Measurements from ENCODE around the gene TMEM214.

TMEM214 gene

DNA sequence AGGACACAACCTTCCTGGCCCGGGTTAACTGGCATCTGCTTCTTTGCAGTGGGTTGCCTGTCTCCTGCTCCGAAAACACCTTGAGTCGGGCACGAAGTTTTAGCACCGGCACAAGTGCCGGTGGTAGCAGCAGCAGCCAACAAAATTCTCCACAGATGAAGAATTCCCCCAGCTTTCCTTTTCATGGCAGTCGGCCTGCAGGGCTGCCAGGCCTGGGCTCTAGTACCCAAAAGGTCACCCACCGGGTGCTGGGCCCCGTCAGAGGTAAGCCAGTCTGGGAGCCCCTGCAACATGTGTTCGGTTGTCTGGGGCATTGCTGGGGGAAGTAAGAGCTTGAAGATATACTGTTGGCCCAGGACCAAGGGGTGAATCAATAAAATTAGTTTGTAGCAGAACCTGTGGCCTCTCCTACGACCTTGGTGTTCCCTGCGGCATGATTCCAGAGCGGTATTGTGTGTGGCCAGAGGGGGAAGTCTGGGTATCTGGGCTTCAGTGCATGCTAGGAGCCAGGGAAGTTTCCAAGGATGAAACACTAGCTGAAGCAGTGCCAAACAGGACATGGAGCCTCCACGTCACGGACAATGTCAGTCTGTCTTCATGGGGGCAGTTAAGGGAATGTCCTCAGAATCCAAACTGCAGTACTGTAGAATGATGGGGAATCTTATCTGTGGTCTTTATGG, 26.5 kb downstream of the TMEM214 start:
- H3K4me1 ChIP-seq (ENCODE audit: insufficient read depth, low read length, poor library complexity, severe bottlenecking): no peaks in the 10 kb centered on the region
- no peak overlapping the region for H2AFZ ChIP-seq (ENCODE audit: low read length)
- no peaks in the 10 kb centered on the region for H3K9me2 ChIP-seq (replicated peaks; ENCODE audit: low read depth, low read length)
- no peaks in the 10 kb centered on the region for H4K20me1 ChIP-seq (ENCODE audit: insufficient read depth, low read length, poor library complexity, severe bottlenecking)
- no peak for TF ChIP-seq EZH2phosphoT487 (IDR thresholded peaks at IDR 0.05; ENCODE audit: borderline replicate concordance)
- TF ChIP-seq, protein P1, sequence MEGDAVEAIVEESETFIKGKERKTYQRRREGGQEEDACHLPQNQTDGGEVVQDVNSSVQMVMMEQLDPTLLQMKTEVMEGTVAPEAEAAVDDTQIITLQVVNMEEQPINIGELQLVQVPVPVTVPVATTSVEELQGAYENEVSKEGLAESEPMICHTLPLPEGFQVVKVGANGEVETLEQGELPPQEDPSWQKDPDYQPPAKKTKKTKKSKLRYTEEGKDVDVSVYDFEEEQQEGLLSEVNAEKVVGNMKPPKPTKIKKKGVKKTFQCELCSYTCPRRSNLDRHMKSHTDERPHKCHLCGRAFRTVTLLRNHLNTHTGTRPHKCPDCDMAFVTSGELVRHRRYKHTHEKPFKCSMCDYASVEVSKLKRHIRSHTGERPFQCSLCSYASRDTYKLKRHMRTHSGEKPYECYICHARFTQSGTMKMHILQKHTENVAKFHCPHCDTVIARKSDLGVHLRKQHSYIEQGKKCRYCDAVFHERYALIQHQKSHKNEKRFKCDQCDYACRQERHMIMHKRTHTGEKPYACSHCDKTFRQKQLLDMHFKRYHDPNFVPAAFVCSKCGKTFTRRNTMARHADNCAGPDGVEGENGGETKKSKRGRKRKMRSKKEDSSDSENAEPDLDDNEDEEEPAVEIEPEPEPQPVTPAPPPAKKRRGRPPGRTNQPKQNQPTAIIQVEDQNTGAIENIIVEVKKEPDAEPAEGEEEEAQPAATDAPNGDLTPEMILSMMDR (conservative IDR thresholded peaks at IDR 0.05; ENCODE audit: low read length): no peak
- H3K9me3 ChIP-seq (ENCODE audit: insufficient read depth, low read depth, low read length): no peaks in the 10 kb centered on the region
- no peaks in the 10 kb centered on the region for H3F3A ChIP-seq (ENCODE audit: low read depth)
- peaks cover 3% of the 10 kb centered on the region; the same call in 1 of the 2 replicates for H3K79me2 ChIP-seq (ENCODE audit: insufficient read depth, low read length)
- peaks cover 39% of the 10 kb centered on the region; the same call in 1 of the 2 replicates for H3K36me3 ChIP-seq (ENCODE audit: insufficient read depth, low read length)
- no peaks in the 10 kb centered on the region for H3K27me3 ChIP-seq (ENCODE audit: insufficient read depth, low read length, poor library complexity, severe bottlenecking)
- no peak overlapping the region for H3K4me2 ChIP-seq (ENCODE audit: low read depth, low read length, poor library complexity, severe bottlenecking)
- no peak overlapping the region for H3K4me3 ChIP-seq (ENCODE audit: low read length, poor library complexity, severe bottlenecking)
- no peak overlapping the region for H3K9ac ChIP-seq (ENCODE audit: low read depth, low read length, poor library complexity, severe bottlenecking)

DNA sequence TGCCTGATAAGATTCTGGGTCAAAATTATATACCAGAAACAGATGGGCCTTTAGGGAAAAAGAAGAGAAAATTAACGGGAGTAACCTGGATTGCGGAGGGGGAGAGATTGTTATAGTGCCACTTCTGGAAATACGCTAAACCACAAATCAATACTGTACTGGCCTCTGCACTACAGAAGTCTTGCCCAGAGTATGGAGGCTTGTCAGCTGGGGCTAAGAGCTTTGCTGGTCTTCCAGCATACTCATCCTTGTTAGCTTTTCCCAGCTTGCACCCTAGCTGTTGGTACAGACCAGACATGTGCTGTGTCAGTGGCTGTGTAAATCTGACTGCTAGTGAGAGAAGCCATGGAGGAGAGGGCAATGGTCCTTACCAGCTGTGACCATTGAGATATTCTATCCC, 27.6 kb downstream of the TMEM214 start:
- no peak overlapping the region for H3K9ac ChIP-seq (ENCODE audit: low read depth, low read length, poor library complexity, severe bottlenecking)
- H3K27me3 ChIP-seq (ENCODE audit: insufficient read depth, low read length, poor library complexity, severe bottlenecking): no peaks in the 10 kb centered on the region
- peaks cover 30% of the 10 kb centered on the region; the same call in 1 of the 2 replicates for H3K36me3 ChIP-seq (ENCODE audit: insufficient read depth, low read length)

DNA sequence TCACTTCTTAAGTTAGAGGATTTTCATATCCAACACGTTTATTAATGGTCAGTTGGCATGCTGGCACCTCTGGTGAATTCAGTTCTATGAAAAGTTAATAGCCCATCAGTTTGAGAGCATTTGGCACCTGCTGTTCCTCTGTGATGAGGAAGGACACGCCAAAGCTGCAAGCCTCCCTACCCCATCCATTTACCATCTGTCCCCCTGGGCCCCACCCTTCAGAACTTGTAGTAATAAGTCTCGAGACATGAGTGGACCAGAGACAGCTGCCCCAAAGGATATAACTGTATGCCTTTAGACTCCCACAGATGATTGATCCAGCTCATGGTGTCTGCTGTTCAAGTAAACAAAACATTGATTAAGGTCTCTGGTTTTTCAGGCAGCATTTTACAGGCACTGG, 32.4 kb downstream of the TMEM214 start:
- no peaks in the 10 kb centered on the region for H3F3A ChIP-seq (ENCODE audit: low read depth)
- no peak overlapping the region for H3K9ac ChIP-seq (ENCODE audit: low read depth, low read length, poor library complexity, severe bottlenecking)
- no peak overlapping the region for H3K4me2 ChIP-seq (ENCODE audit: low read depth, low read length, poor library complexity, severe bottlenecking)
- peaks cover 10% of the 10 kb centered on the region for H4K20me1 ChIP-seq (ENCODE audit: insufficient read depth, low read length, poor library complexity, severe bottlenecking)
- H3K9me2 ChIP-seq (replicated peaks; ENCODE audit: low read depth, low read length): no peaks in the 10 kb centered on the region
- TF ChIP-seq EZH2phosphoT487 (IDR thresholded peaks at IDR 0.05; ENCODE audit: borderline replicate concordance): no peak
- TF ChIP-seq, protein P1 (conservative IDR thresholded peaks at IDR 0.05; ENCODE audit: low read length): no peak
- no peaks in the 10 kb centered on the region for H3K27me3 ChIP-seq (ENCODE audit: insufficient read depth, low read length, poor library complexity, severe bottlenecking)
- no peaks in the 10 kb centered on the region for H3K9me3 ChIP-seq (ENCODE audit: insufficient read depth, low read depth, low read length)
- peaks cover 17% of the 10 kb centered on the region for H3K4me1 ChIP-seq (ENCODE audit: insufficient read depth, low read length, poor library complexity, severe bottlenecking)
- H2AFZ ChIP-seq (ENCODE audit: low read length): no peak overlapping the region
- no peak overlapping the region for H3K4me3 ChIP-seq (ENCODE audit: low read length, poor library complexity, severe bottlenecking)
- H3K36me3 ChIP-seq (ENCODE audit: insufficient read depth, low read length): no peaks in the 10 kb centered on the region
- peaks cover 30% of the 10 kb centered on the region for H3K79me2 ChIP-seq (ENCODE audit: insufficient read depth, low read length)

More for the DNA sequence above, 27.6 kb downstream of the TMEM214 start:
- Histone ChIP-seq H3K9me3 (ENCODE audit: insufficient read depth, low read depth, low read length) (no peaks in the 10 kb centered on the region), H3K79me2 (ENCODE audit: insufficient read depth, low read length) (peaks cover 3% of the 10 kb centered on the region; the same call in 1 of the 2 replicates), H3K4me3 (ENCODE audit: low read length, poor library complexity, severe bottlenecking) (no peak overlapping the region), H3K9me2 (replicated peaks; ENCODE audit: low read depth, low read length) (no peaks in the 10 kb centered on the region), H3F3A (ENCODE audit: low read depth) (no peaks in the 10 kb centered on the region), H3K4me1 (ENCODE audit: insufficient read depth, low read length, poor library complexity, severe bottlenecking) (no peaks in the 10 kb centered on the region), H3K4me2 (ENCODE audit: low read depth, low read length, poor library complexity, severe bottlenecking) (no peak overlapping the region), H2AFZ (ENCODE audit: low read length) (no peak overlapping the region), H4K20me1 (ENCODE audit: insufficient read depth, low read length, poor library complexity, severe bottlenecking) (no peaks in the 10 kb centered on the region)
- TF ChIP-seq EZH2phosphoT487 (IDR thresholded peaks at IDR 0.05; ENCODE audit: borderline replicate concordance): no peak
- TF ChIP-seq, protein P1 (conservative IDR thresholded peaks at IDR 0.05; ENCODE audit: low read length): no peak
